ENCODE measurements around the gene NAB2. TPM values are rescaled to one million over a fixed set of nuclear protein-coding genes. Genes with fewer than 3 reads are reported as not detected.

The NAB2 gene
- total and polyA plus RNA-seq, 4 donors = 18.0 to 42.8 (median 26.2) TPM

DNA sequence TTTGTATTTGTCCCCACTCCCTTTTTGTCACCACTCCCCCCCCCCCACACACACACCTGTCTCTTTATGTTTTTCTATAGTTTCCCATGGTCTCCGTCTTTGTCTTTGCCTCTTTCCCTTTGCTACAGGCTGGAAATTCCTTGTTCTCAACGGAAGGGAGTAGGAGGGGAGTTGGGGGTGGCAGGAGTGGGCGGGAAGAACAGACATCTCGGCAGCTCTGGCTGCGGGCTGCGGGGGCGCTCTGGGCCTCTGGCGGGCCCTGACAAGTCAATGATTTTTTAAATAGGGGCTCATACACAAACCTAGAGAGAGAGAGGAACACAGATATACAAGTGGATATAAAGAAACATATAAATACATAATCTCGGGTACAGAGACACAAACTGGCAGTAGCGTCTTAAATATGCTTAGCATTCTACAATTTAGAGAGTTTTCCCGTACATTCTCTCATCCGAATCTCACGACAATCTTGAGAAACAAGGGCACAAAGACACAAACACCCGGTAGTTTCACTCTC, 2.4 kb upstream of the NAB2 start:
- peak in 3 of 6 donors; percentile 42 to 92 (median 89) for DNase-seq (ENCODE audit: low read depth in 4 of 6, low spot score in 6 of 6)
- Histone ChIP-seq H3K9me3 (ENCODE audit: control insufficient read depth, insufficient read depth, low read length) (no peaks in the 10 kb centered on the region), H3K4me1 (ENCODE audit: control insufficient read depth, insufficient read depth, low read length) (peaks cover 49% of the 10 kb centered on the region), H3K36me3 (ENCODE audit: control insufficient read depth, insufficient read depth, low read length) (peaks cover 10% of the 10 kb centered on the region), H3K4me3 (ENCODE audit: low read depth, low read length) (peak overlapping the region; percentile 86), H3K27me3 (ENCODE audit: control insufficient read depth, insufficient read depth, low read length) (no peaks in the 10 kb centered on the region), H3K27ac (ENCODE audit: low read depth, low read length) (peak overlapping the region; percentile 99)
- 3% methylated on average over 5 of the region's 14 CpGs for WGBS (ENCODE audit: insufficient coverage)

DNA sequence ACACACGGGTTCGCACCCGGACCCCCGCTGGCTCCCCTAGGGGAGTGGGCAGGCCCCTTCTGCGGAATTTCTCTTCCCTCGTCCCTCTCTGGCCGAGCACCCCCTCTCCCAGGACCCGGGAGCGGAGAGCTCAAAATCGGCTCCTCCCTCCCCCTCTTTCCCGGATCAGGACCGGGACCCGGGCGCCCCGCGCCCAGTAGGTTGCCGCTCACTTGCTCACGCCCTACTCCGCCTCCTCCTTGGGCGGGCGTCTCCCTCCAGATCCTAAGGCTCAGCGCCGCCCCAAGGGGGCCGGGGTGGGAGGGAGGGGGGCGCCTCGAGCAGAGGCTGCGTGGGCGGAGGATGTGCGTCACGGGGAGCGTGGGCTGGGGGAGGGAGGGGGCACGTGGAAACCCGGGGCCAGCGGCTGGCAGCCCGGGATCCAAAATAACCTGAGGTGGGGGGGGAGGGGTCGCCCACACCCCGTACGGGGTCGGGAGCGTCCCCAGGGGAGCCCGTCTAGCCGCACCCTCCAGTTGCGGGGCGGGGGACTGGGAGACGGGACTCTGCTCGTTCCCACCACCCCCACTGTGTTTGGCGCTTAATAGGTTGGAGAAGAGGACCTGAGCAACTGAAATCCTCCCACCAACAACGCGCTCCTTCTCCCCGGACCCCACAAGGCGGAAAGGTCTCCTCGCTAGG, 1.8 kb upstream of the NAB2 start:
- peak in 3 of 6 donors; percentile 46 to 92 (median 77) for DNase-seq (ENCODE audit: low read depth in 4 of 6, low spot score in 6 of 6)
- H3K27ac ChIP-seq (ENCODE audit: low read depth, low read length) = peak overlapping the region; percentile 99
- under 1% methylated on average over 37 of the region's 52 CpGs for WGBS (ENCODE audit: insufficient coverage)
- H3K27me3 ChIP-seq (ENCODE audit: control insufficient read depth, insufficient read depth, low read length) = no peaks in the 10 kb centered on the region
- peaks cover 16% of the 10 kb centered on the region for H3K36me3 ChIP-seq (ENCODE audit: control insufficient read depth, insufficient read depth, low read length)
- peak overlapping the region; percentile 86 for H3K4me3 ChIP-seq (ENCODE audit: low read depth, low read length)
- peaks cover 55% of the 10 kb centered on the region for H3K4me1 ChIP-seq (ENCODE audit: control insufficient read depth, insufficient read depth, low read length)
- no peaks in the 10 kb centered on the region for H3K9me3 ChIP-seq (ENCODE audit: control insufficient read depth, insufficient read depth, low read length)

DNA sequence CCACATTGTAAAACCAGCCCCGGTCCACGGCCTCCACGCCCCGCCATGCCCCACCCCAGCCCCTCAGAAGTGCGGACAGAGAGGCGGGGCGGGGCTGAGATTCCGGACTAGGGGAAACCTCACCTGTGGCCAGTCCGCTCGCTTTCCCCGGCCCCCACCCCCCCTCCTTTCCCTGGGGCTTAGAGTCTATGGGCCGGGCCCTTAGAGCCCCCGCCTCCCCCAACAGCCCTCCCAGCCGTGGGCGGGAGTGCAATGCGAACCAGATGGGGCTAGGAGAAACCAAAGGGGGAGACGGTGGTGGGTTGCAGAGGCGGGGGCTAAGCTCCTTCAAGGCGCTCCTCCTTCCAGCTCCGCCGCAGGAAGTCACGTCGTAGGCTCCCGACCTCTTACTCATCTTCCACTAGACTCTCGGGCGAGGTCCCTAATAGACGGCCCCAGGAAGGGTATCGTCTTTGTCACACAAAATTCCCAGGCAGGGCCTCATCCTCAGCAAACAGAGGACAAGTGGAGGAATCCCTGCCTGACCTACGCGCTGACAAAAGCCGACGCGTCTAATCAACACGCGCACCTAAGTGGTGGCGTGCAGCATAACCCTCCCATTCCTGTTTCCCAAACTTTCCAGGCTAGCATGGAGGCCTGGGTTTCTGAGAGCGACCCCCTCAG, 1.1 kb upstream of the NAB2 start:
- Histone ChIP-seq H3K4me1 (ENCODE audit: control insufficient read depth, insufficient read depth, low read length) (peaks cover 62% of the 10 kb centered on the region), H3K9me3 (ENCODE audit: control insufficient read depth, insufficient read depth, low read length) (no peaks in the 10 kb centered on the region), H3K27ac (ENCODE audit: low read depth, low read length) (peak overlapping the region; percentile 99), H3K4me3 (ENCODE audit: low read depth, low read length) (peak overlapping the region; percentile 86), H3K36me3 (ENCODE audit: control insufficient read depth, insufficient read depth, low read length) (peaks cover 23% of the 10 kb centered on the region), H3K27me3 (ENCODE audit: control insufficient read depth, insufficient read depth, low read length) (no peaks in the 10 kb centered on the region)
- DNase-seq (ENCODE audit: low read depth in 4 of 6, low spot score in 6 of 6) = peak in 3 of 6 donors; percentile 29 to 93 (median 66)
- WGBS (ENCODE audit: insufficient coverage) = 1% methylated on average over 27 of the region's 37 CpGs

DNA sequence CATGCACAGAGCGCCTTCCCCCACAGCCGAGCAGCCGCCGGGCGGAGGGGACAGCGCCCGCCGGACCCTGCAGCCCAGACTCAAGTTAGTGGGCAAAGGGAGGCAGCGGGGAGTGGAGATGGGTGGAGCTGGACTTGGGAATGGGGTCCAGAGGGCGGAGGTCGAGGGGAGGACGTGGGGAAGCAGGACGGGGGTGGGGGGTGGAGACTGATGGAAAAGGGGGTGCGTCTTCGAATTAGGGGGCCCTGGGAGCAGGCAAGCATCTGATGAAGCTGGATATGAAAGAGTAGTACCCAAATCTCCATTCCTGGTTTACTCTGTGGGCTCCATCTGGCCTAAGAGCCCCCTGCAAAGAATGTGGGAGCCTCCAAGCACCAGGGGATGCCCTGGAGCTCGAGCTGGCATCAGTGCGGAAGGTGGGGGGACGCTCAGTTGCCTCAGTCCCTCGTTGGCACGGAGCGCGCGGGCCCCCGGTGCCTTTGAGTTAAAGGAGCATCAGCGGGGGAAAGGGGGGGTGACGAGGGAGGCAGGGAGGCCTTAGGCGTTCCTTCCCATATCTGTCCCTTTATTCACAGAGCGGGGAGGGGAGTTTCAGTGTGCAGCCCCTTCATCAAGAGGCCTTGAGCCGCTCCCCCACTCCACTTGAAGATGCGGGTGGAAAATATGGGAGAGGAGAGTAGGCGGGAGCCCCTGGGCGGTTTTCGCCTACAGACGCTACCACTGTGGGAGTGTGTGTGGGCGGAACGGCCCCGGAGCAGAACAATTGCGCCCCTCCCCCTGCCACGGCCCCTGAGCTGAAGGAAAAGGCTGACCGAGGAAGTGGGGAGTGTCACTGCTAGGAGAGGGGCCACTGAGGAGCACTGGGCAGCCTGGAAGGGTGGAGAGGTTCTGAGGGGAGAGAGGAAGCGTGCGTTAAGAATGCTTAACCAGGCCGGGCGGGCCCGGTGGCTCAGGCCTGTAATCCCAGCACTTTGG, 644 bp downstream of the NAB2 start:
- Histone ChIP-seq H3K36me3 (ENCODE audit: control insufficient read depth, insufficient read depth, low read length) (peaks cover 40% of the 10 kb centered on the region), H3K4me3 (ENCODE audit: low read depth, low read length) (peak overlapping the region; percentile 83), H3K9me3 (ENCODE audit: control insufficient read depth, insufficient read depth, low read length) (no peaks in the 10 kb centered on the region), H3K27me3 (ENCODE audit: control insufficient read depth, insufficient read depth, low read length) (no peaks in the 10 kb centered on the region), H3K4me1 (ENCODE audit: control insufficient read depth, insufficient read depth, low read length) (peaks cover 79% of the 10 kb centered on the region), H3K27ac (ENCODE audit: low read depth, low read length) (peak overlapping the region; percentile 95)
- peak in 3 of 6 donors; percentile 36 to 88 (median 77) for DNase-seq (ENCODE audit: low read depth in 4 of 6, low spot score in 6 of 6)
- 1% methylated on average over 30 of the region's 45 CpGs for WGBS (ENCODE audit: insufficient coverage)

DNA sequence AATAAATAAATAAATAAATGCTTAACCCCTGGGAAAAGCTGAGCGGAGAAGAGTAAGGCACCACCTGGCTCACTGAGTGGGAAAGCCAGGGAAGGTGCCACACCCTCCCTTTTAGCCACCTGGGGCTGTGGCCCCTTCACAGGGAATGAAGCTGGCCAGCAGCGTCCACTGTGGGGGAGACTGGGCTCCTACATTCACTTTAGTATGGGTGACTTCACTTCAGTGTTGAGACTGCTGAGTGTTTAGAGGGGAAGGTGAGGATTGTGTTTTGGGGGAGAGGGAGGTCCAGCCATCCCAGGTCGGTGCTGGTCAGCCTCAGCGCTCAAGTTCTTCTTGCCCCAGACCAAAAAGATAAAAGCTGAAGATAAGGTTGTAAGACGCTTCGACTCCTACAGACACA, 1.6 kb downstream of the NAB2 start:
- peaks cover 82% of the 10 kb centered on the region for H3K4me1 ChIP-seq (ENCODE audit: control insufficient read depth, insufficient read depth, low read length)
- WGBS (ENCODE audit: insufficient coverage) = 65% methylated on average over 6 of the region's 6 CpGs
- no peaks in the 10 kb centered on the region for H3K27me3 ChIP-seq (ENCODE audit: control insufficient read depth, insufficient read depth, low read length)
- H3K4me3 ChIP-seq (ENCODE audit: low read depth, low read length) = peak overlapping the region; percentile 83
- H3K9me3 ChIP-seq (ENCODE audit: control insufficient read depth, insufficient read depth, low read length) = no peaks in the 10 kb centered on the region
- H3K27ac ChIP-seq (ENCODE audit: low read depth, low read length) = peak overlapping the region; percentile 95
- peaks cover 50% of the 10 kb centered on the region for H3K36me3 ChIP-seq (ENCODE audit: control insufficient read depth, insufficient read depth, low read length)
- DNase-seq (ENCODE audit: low read depth in 4 of 6, low spot score in 6 of 6) = no peak

DNA sequence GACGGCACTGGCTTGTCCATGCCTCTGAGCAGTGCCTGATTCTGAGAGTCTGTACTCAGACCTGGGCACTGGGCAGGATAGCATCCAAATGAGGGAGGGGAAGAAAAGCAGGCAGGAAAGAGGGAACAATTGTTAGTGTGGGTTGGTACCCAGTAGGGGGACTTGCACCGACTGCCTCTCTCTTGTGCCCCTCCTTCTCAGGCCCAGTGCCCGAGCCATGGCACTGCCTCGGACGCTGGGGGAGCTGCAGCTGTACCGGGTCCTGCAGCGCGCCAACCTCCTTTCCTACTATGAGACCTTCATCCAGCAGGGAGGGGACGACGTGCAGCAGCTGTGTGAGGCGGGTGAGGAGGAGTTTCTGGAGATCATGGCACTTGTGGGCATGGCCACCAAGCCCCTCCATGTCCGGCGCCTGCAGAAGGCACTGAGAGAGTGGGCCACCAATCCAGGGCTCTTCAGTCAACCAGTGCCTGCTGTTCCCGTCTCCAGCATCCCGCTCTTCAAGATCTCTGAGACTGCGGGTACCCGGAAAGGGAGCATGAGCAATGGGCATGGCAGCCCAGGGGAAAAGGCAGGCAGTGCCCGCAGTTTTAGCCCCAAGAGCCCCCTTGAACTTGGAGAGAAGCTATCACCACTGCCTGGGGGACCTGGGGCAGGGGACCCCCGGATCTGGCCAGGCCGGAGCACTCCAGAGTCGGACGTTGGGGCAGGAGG, 2.2 kb downstream of the NAB2 start:
- Histone ChIP-seq H3K27me3 (ENCODE audit: control insufficient read depth, insufficient read depth, low read length) (no peaks in the 10 kb centered on the region), H3K9me3 (ENCODE audit: control insufficient read depth, insufficient read depth, low read length) (no peaks in the 10 kb centered on the region)

DNA sequence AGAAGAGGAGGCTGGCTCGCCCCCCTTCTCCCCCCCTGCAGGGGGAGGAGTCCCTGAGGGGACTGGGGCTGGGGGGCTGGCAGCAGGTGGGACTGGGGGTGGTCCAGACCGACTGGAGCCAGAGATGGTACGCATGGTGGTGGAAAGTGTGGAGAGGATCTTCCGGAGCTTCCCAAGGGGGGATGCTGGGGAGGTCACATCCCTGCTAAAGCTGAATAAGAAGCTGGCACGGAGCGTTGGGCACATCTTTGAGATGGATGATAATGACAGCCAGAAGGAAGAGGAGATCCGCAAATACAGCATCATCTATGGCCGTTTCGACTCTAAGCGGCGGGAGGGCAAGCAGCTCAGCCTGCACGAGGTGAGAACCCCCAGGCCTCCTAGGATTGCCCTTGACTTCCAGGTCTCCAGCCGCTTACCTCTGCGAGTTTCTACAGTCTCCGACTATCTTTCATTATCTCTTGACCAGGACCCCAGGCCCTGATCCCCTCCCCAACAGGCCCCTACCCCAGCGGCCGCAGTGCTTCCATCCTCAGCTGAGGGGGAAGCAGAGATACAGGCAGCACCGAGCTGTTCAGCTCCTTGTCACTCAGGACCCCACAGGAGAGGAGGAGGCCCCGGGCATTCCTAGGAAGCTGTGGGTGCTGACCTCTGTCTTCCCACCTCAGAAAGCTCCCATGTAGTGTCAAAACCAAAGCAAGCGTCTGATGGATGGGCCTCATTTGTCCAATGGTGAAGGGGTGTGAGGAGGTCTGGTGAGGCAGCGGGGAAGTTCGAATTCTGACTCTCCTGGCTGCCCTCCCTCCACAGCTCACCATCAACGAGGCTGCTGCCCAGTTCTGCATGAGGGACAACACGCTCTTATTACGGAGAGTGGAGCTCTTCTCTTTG, 3.0 kb downstream of the NAB2 start:
- WGBS (ENCODE audit: insufficient coverage) = 85% methylated on average over 18 of the region's 25 CpGs
- H3K4me1 ChIP-seq (ENCODE audit: control insufficient read depth, insufficient read depth, low read length) = peaks cover 71% of the 10 kb centered on the region
- H3K4me3 ChIP-seq (ENCODE audit: low read depth, low read length) = no peak overlapping the region
- no peak for DNase-seq (ENCODE audit: low read depth in 4 of 6, low spot score in 6 of 6)
- H3K27me3 ChIP-seq (ENCODE audit: control insufficient read depth, insufficient read depth, low read length) = no peaks in the 10 kb centered on the region
- H3K36me3 ChIP-seq (ENCODE audit: control insufficient read depth, insufficient read depth, low read length) = peaks cover 63% of the 10 kb centered on the region
- H3K9me3 ChIP-seq (ENCODE audit: control insufficient read depth, insufficient read depth, low read length) = no peaks in the 10 kb centered on the region
- peak overlapping the region; percentile 95 for H3K27ac ChIP-seq (ENCODE audit: low read depth, low read length)

More for the DNA sequence above, 2.2 kb downstream of the NAB2 start:
- H3K4me3 ChIP-seq (ENCODE audit: low read depth, low read length) = peak overlapping the region; percentile 83
- H3K27ac ChIP-seq (ENCODE audit: low read depth, low read length) = peak overlapping the region; percentile 95
- peaks cover 79% of the 10 kb centered on the region for H3K4me1 ChIP-seq (ENCODE audit: control insufficient read depth, insufficient read depth, low read length)
- 75% methylated on average over 10 of the region's 22 CpGs for WGBS (ENCODE audit: insufficient coverage)
- H3K36me3 ChIP-seq (ENCODE audit: control insufficient read depth, insufficient read depth, low read length) = peaks cover 55% of the 10 kb centered on the region
- peak in 1 of 6 donors; percentile 71 for DNase-seq (ENCODE audit: low read depth in 4 of 6, low spot score in 6 of 6)

DNA sequence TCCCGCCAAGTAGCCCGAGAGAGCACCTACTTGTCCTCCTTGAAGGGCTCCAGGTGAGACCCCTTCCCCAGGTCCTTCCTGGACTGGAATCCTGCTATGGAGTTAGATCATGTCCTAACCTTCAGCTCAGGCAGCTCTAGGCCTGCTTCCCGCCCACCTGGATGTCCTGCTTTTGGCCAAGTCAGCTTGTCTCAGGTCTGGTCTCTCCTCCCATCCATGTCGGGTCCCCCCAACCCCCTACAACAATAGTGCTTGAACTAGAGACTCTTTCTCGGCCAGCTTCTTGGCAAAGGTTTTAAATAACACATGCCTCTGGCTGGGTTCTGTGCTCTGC, 3.6 kb downstream of the NAB2 start:
- Histone ChIP-seq H3K4me1 (ENCODE audit: control insufficient read depth, insufficient read depth, low read length) (peaks cover 66% of the 10 kb centered on the region), H3K27ac (ENCODE audit: low read depth, low read length) (no peak overlapping the region), H3K4me3 (ENCODE audit: low read depth, low read length) (no peak overlapping the region), H3K27me3 (ENCODE audit: control insufficient read depth, insufficient read depth, low read length) (no peaks in the 10 kb centered on the region), H3K9me3 (ENCODE audit: control insufficient read depth, insufficient read depth, low read length) (no peaks in the 10 kb centered on the region), H3K36me3 (ENCODE audit: control insufficient read depth, insufficient read depth, low read length) (peaks cover 64% of the 10 kb centered on the region)
- WGBS (ENCODE audit: insufficient coverage) = 79% methylated on average over 5 of the region's 5 CpGs
- DNase-seq (ENCODE audit: low read depth in 4 of 6, low spot score in 6 of 6) = no peak
